ENCODE measurements around the gene RAB44.

Gene RAB44

GRCh38 chr6:36774331-36774730 lies 76.7 kb downstream of the RAB44 start:
- Histone ChIP-seq H3K9me3 (ENCODE audit: low read length) (no peaks in the 10 kb centered on the region), H3K27me3 (ENCODE audit: control insufficient read depth in 1 of 2, insufficient read depth in 2 of 2, low read length in 2 of 2) (no peaks in the 10 kb centered on the region), H3K9ac (ENCODE audit: low read length) (no peak overlapping the region), H3K4me1 (ENCODE audit: insufficient read depth, low read length) (peaks cover 4% of the 10 kb centered on the region), H3K36me3 (ENCODE audit: insufficient read depth, low read length) (no peaks in the 10 kb centered on the region), H3K27ac (ENCODE audit: low read depth, low read length) (no peak overlapping the region), H3K4me3 (ENCODE audit: low read depth in 1 of 2, low read length in 2 of 2) (no peak overlapping the region)

DNA sequence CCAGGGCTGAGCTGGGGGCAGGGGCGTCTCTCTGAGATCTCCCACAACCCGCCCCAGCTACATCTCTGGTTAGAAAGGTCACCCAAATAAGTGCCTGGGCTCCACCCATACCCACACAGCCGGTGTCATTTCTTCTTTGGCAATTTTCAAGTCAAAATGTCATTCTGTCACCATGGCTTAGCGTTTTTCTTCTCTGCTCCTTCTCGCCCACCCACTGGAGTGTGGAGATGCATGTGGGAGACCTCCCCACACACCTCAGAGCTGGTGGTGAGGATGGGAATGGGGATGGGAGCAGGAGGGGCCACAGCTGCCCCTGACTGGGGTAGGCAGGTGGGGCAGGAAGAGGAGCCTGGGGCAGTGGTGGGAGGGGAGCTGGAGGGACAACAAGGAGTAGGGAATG lies 78.5 kb downstream of the RAB44 start:
- Histone ChIP-seq H3K27ac (ENCODE audit: low read depth, low read length) (no peak overlapping the region), H3K4me3 (ENCODE audit: low read depth in 1 of 2, low read length in 2 of 2) (no peak overlapping the region), H3K4me1 (ENCODE audit: insufficient read depth, low read length) (no peaks in the 10 kb centered on the region), H3K36me3 (ENCODE audit: insufficient read depth, low read length) (no peaks in the 10 kb centered on the region), H3K9ac (ENCODE audit: low read length) (no peak overlapping the region), H3K9me3 (ENCODE audit: low read length) (no peaks in the 10 kb centered on the region), H3K27me3 (ENCODE audit: control insufficient read depth in 1 of 2, insufficient read depth in 2 of 2, low read length in 2 of 2) (no peaks in the 10 kb centered on the region)

DNA sequence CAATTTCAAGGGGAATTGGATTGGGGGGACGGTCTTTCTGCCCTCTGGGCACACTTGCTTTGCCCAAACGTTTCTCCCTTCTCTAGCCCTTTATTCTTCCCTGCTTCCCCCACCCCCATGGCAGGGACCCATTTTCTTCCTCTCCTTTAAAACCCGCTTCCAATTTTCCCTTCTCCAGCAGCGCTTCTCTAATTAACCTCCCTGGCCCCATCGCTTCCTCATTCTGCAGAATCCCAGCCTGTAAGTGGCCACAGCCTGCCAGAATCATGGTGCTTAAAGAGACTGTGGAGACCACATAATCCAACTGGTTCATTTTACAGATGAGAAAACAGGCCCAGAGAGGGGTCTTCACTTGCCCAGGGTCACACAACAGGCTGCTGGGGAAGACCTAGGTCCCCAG lies 80.2 kb downstream of the RAB44 start:
- no peaks in the 10 kb centered on the region for H3K9me3 ChIP-seq (ENCODE audit: low read length)
- no peak overlapping the region for H3K4me3 ChIP-seq (ENCODE audit: low read depth in 1 of 2, low read length in 2 of 2)
- no peaks in the 10 kb centered on the region for H3K4me1 ChIP-seq (ENCODE audit: insufficient read depth, low read length)
- H3K36me3 ChIP-seq (ENCODE audit: insufficient read depth, low read length): no peaks in the 10 kb centered on the region
- no peak overlapping the region for H3K9ac ChIP-seq (ENCODE audit: low read length)
- no peak overlapping the region for H3K27ac ChIP-seq (ENCODE audit: low read depth, low read length)
- H3K27me3 ChIP-seq (ENCODE audit: control insufficient read depth in 1 of 2, insufficient read depth in 2 of 2, low read length in 2 of 2): no peaks in the 10 kb centered on the region

GRCh38 chr6:36779227-36779626 lies 81.6 kb downstream of the RAB44 start:
- H3K27me3 ChIP-seq (ENCODE audit: control insufficient read depth in 1 of 2, insufficient read depth in 2 of 2, low read length in 2 of 2): no peaks in the 10 kb centered on the region
- H3K9ac ChIP-seq (ENCODE audit: low read length): no peak overlapping the region
- no peak overlapping the region for H3K27ac ChIP-seq (ENCODE audit: low read depth, low read length)
- no peaks in the 10 kb centered on the region for H3K4me1 ChIP-seq (ENCODE audit: insufficient read depth, low read length)
- H3K36me3 ChIP-seq (ENCODE audit: insufficient read depth, low read length): no peaks in the 10 kb centered on the region
- no peaks in the 10 kb centered on the region for H3K9me3 ChIP-seq (ENCODE audit: low read length)
- H3K4me3 ChIP-seq (ENCODE audit: low read depth in 1 of 2, low read length in 2 of 2): no peak overlapping the region

DNA sequence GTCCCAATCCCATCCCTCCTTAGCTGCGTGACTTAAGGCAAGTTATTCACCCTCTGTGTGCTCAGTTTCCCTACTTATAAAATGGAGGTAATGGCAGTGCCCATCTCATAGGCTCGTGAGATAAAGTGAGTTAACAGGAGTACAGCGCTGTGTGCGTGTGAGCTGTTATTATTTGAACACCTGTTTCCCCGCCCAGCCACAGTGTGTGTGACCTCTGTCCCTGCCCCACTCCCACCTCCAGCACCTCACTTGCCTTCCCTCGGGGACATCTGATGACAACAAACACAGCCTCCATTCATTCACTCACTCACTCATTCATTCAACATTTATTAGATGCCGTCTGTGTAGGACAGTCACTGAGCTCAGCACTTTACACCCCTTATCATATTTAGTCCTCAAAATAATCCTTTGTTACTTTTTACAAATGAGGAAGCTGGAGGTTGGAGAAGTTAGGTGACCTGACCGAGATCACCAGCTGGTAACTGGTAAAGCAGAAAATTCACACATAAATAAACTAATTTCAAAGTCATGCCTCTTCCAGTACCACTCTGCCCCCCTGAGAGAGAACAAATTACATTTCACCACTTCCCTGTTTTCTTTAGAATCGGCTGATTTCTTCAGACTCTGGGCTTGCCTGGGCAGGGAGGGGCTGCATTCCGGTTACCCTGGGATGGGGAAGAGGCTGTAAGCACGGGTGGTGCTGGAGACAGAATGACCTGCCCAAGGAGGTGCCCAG lies 83.0 kb downstream of the RAB44 start:
- no peaks in the 10 kb centered on the region for H3K27me3 ChIP-seq (ENCODE audit: control insufficient read depth in 1 of 2, insufficient read depth in 2 of 2, low read length in 2 of 2)
- no peaks in the 10 kb centered on the region for H3K36me3 ChIP-seq (ENCODE audit: insufficient read depth, low read length)
- H3K27ac ChIP-seq (ENCODE audit: low read depth, low read length): no peak overlapping the region
- no peak overlapping the region for H3K9ac ChIP-seq (ENCODE audit: low read length)
- H3K9me3 ChIP-seq (ENCODE audit: low read length): no peaks in the 10 kb centered on the region
- no peak overlapping the region for H3K4me3 ChIP-seq (ENCODE audit: low read depth in 1 of 2, low read length in 2 of 2)
- no peaks in the 10 kb centered on the region for H3K4me1 ChIP-seq (ENCODE audit: insufficient read depth, low read length)

DNA sequence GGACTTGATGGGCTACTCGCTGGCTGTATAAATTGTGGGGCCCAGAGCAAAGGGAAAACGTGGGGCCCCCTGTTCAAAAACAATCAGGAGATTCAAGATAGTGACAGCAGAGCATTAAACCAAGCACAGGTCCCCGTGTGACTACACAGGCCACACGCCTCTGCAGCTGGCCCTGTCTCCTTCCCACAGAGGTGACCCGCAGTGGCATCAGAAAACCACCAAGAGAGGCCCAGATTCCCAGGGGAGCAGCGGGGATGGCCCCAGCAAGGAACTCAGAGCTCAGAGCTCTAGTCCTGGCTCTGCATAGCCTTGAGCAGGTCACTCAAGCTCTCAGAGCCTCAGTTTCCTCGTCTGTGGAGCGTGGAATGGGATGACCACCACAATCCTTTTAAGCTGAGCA lies 84.0 kb downstream of the RAB44 start:
- Histone ChIP-seq H3K9ac (ENCODE audit: low read length) (no peak overlapping the region), H3K27ac (ENCODE audit: low read depth, low read length) (no peak overlapping the region), H3K36me3 (ENCODE audit: insufficient read depth, low read length) (no peaks in the 10 kb centered on the region), H3K4me3 (ENCODE audit: low read depth in 1 of 2, low read length in 2 of 2) (no peak overlapping the region), H3K4me1 (ENCODE audit: insufficient read depth, low read length) (no peaks in the 10 kb centered on the region), H3K27me3 (ENCODE audit: control insufficient read depth in 1 of 2, insufficient read depth in 2 of 2, low read length in 2 of 2) (no peaks in the 10 kb centered on the region), H3K9me3 (ENCODE audit: low read length) (no peaks in the 10 kb centered on the region)

All from muscle layer of colon (tissue), 2 donors.